ENCODE measurements around the gene XYLT1.

- TF ChIP-seq CTCF (IDR thresholded peaks at IDR 0.05) (no peak), ZFX (IDR thresholded peaks at IDR 0.05; ENCODE audit: borderline replicate concordance) (no peak)
Measured at GRCh38 chr16:17305694-17306093, 165.1 kb downstream of the XYLT1 start.
